ENCODE data around the gene DCST1. TPM values are rescaled to one million over a fixed set of nuclear protein-coding genes. Genes with fewer than 3 reads are reported as not detected.
"Not testable (repeated sequence)": the region's sequence is repeated elsewhere in the genome, so short reads cannot be mapped to it uniquely, and the experiment has no call there.

DCST1 gene
- total RNA-seq = under 1 TPM; 0.33 to 0.39 TPM
- not detected for polyA plus RNA-seq (2013, experiment 1 of 2)
- polyA plus RNA-seq (2013, experiment 2 of 2) = 0.16 TPM
- 0 to 1.0 (median 0.09) reads per million in 172 experiments for total RNA-seq

- no peaks in the 10 kb centered on the region for H3K36me3 Mint-ChIP-seq (ENCODE audit: low read depth)
- H3K9me3 Mint-ChIP-seq = no peaks in the 10 kb centered on the region
- no peaks in the 10 kb centered on the region for H3K27me3 ChIP-seq (ENCODE audit: control insufficient read depth in 1 of 2, insufficient read depth in 2 of 2, low read length in 2 of 2)
- H3K4me3 ChIP-seq (ENCODE audit: low read length) = no peak within 1 kb of the TSS
- no peaks in the 10 kb centered on the region for H3K4me1 Mint-ChIP-seq (ENCODE audit: low read depth)
- CTCF ChIA-PET = interaction anchor here (1.1 kb wide), 1 partner anchor 17 kb away, joined by 3 read pairs; the partner anchor contains the start of gene ADAM15
- no peaks in the 10 kb centered on the region for H3K36me3 ChIP-seq (ENCODE audit: insufficient read depth, low read length)
- no peak for TF ChIP-seq CTCF (IDR thresholded peaks at IDR 0.05)
- H3K27me3 Mint-ChIP-seq = no peaks in the 10 kb centered on the region
- H3K9me3 ChIP-seq (ENCODE audit: control insufficient read depth in 1 of 2, insufficient read depth in 1 of 2, low read length in 2 of 2) = no peaks in the 10 kb centered on the region
- DNase-seq (no peak), ATAC-seq (ENCODE audit: poor library complexity) (no peak)
- intact Hi-C loops (cut with DNase I, micrococcal nuclease) = loop anchor here in 1 of 2 experiments (10.0 kb wide), 1 partner anchor 121 kb away; no protein-coding TSS in a partner anchor
- H3K4me1 ChIP-seq (ENCODE audit: insufficient read depth, low read length) = no peaks in the 10 kb centered on the region
- POLR2A ChIA-PET = no interaction called here
- H3K4me3 Mint-ChIP-seq = no peak within 1 kb of the TSS
- no peak within 1 kb of the TSS for H3K27ac Mint-ChIP-seq
- no peak within 1 kb of the TSS for H3K27ac ChIP-seq (ENCODE audit: low read depth in 1 of 2, low read length in 2 of 2)
Observed at GRCh38 chr1:155033524-155033923, at the start of gene DCST1, which contains the start of gene DCST2. TSS of gene DCST1 (plus strand) at chr1:155033824. CDS start at chr1:155034037, 213 bp downstream. TSS of gene DCST2 (minus strand) at chr1:155033781. CDS start at chr1:155033701, 80 bp downstream.

GRCh38 chr1:154986736-154987135 is 46.9 kb upstream of the DCST1 start:
- DNase-seq; H3K4me3 ChIP-seq (ENCODE audit: low read length); H3K27me3 ChIP-seq (ENCODE audit: control insufficient read depth in 1 of 2, insufficient read depth in 2 of 2, low read length in 2 of 2); intact Hi-C loops (cut with DNase I, micrococcal nuclease); H3K4me3 Mint-ChIP-seq; H3K9me3 ChIP-seq (ENCODE audit: control insufficient read depth in 1 of 2, insufficient read depth in 1 of 2, low read length in 2 of 2); H3K27ac ChIP-seq (ENCODE audit: low read depth in 1 of 2, low read length in 2 of 2); ATAC-seq (ENCODE audit: poor library complexity); H3K27ac Mint-ChIP-seq; POLR2A ChIA-PET; H3K27me3 Mint-ChIP-seq; H3K9me3 Mint-ChIP-seq: not testable (repeated sequence)
- Histone ChIP-seq H3K4me1 (ENCODE audit: insufficient read depth, low read length) (peaks cover 50% of the 10 kb centered on the region), H3K36me3 (ENCODE audit: insufficient read depth, low read length) (peaks cover 44% of the 10 kb centered on the region)
- CTCF ChIA-PET = interaction anchor here (0.6 to 2.3 kb wide), 2 partner anchors 31 to 145 kb away, joined by 4 to 22 read pairs; no protein-coding TSS in a partner anchor
- Mint-ChIP-seq H3K36me3 (ENCODE audit: low read depth) (peaks cover 33% of the 10 kb centered on the region), H3K4me1 (ENCODE audit: low read depth) (peaks cover 20% of the 10 kb centered on the region)

GRCh38 chr1:154987326-154987725 is 46.3 kb upstream of the DCST1 start:
- intact Hi-C loops (cut with DNase I, micrococcal nuclease) = no loop called here
- ATAC-seq (ENCODE audit: poor library complexity) (no peak), DNase-seq (no peak)
- H3K27ac Mint-ChIP-seq = no peak overlapping the region
- no peak overlapping the region for H3K4me3 Mint-ChIP-seq
- Histone ChIP-seq H3K27ac (ENCODE audit: low read depth in 1 of 2, low read length in 2 of 2) (no peak overlapping the region), H3K9me3 (ENCODE audit: control insufficient read depth in 1 of 2, insufficient read depth in 1 of 2, low read length in 2 of 2) (no peaks in the 10 kb centered on the region), H3K36me3 (ENCODE audit: insufficient read depth, low read length) (peaks cover 44% of the 10 kb centered on the region), H3K4me1 (ENCODE audit: insufficient read depth, low read length) (peaks cover 48% of the 10 kb centered on the region), H3K4me3 (ENCODE audit: low read length) (no peak overlapping the region), H3K27me3 (ENCODE audit: control insufficient read depth in 1 of 2, insufficient read depth in 2 of 2, low read length in 2 of 2) (no peaks in the 10 kb centered on the region)
- ChIA-PET CTCF (interaction anchor here (1.1 to 2.3 kb wide), 4 partner anchors 11 to 58 kb away, joined by 3 to 22 read pairs (median 5); no protein-coding TSS in a partner anchor), POLR2A (interaction anchor here (0.7 to 1.6 kb wide), 4 partner anchors 13 to 35 kb away, joined by 3 to 7 read pairs (median 6); partner anchors contain the start of genes CKS1B and PBXIP1)
- no peaks in the 10 kb centered on the region for H3K27me3 Mint-ChIP-seq
- peaks cover 33% of the 10 kb centered on the region for H3K36me3 Mint-ChIP-seq (ENCODE audit: low read depth)
- TF ChIP-seq CTCF (IDR thresholded peaks at IDR 0.05) = no peak
- H3K9me3 Mint-ChIP-seq = no peaks in the 10 kb centered on the region
- H3K4me1 Mint-ChIP-seq (ENCODE audit: low read depth) = peaks cover 20% of the 10 kb centered on the region
